Subcutaneous abdominal adipose tissue (tissue), 5 donors: ENCODE data around the gene GLMP.
A peak's percentile ranks its signal among the peaks of the same experiment; 100 is the strongest.

ENCODE experiments used
- H3K27ac ChIP-seq: one replicate; pipeline ENCODE4 v1.7.0; 2013; ENCODE audit warnings: low read depth, mild to moderate bottlenecking, inconsistent platforms, low read length, moderate library complexity
- H3K27me3 ChIP-seq, 5 donors: one replicate each; pipeline ENCODE4 v1.7.0; 2013; ENCODE audit warnings: low read length in 5 of 5, inconsistent platforms in 1 of 5; ENCODE audit not compliant: control insufficient read depth in 5 of 5, insufficient read depth in 4 of 5
- H3K36me3 ChIP-seq, 5 donors: one replicate each; pipeline ENCODE4 v1.7.0; 2013; ENCODE audit warnings: low read length in 5 of 5; ENCODE audit not compliant: control insufficient read depth in 5 of 5, insufficient read depth in 5 of 5
- H3K4me1 ChIP-seq, 5 donors: one replicate each; pipeline ENCODE4 v1.7.0; 2013; ENCODE audit warnings: low read length in 5 of 5, mild to moderate bottlenecking in 3 of 5, moderate library complexity in 1 of 5; ENCODE audit not compliant: control insufficient read depth in 5 of 5, insufficient read depth in 5 of 5
- H3K4me3 ChIP-seq, 5 donors: one replicate each; pipeline ENCODE4 v1.7.0; 2013; ENCODE audit warnings: low read length in 5 of 5, low read depth in 1 of 5
- H3K9ac ChIP-seq, 5 donors: one replicate each; pipeline ENCODE4 v1.7.0; 2013; ENCODE audit warnings: low read length in 5 of 5, mild to moderate bottlenecking in 4 of 5, moderate library complexity in 3 of 5
- H3K9me3 ChIP-seq, 5 donors: one replicate each; pipeline ENCODE4 v1.7.0; 2013; ENCODE audit warnings: low read length in 5 of 5; ENCODE audit not compliant: control insufficient read depth in 5 of 5
- donor health status: healthy.
- donor health status: healthy.
- donor health status: healthy.
- donor health status: healthy.
- donor health status: healthy.

The GLMP gene

DNA sequence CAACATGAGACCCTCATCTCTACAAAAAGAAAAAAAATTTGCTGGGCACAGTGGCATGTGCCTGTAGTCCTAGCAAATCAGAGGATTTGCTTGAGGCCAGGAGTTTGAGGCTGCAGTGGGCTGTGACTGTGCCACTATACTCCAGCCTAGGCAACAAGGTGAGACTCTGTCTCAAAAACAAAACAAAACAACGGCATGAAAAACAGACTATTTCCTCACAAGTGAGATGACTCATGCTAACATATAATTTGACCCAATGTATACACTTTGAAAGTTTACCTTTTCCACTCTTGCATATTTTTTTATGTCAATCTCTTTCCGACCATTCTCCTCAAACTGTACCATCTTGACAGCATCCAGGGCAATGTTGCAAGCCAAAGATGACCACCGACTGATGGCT is 25.1 kb upstream of the GLMP start:
- Histone ChIP-seq H3K4me3 (no peak overlapping the region), H3K27me3 (no peaks in the 10 kb centered on the region), H3K27ac (no peak overlapping the region), H3K36me3 (peaks cover 32 to 88% (median 80%) of the 10 kb centered on the region in 5 donors), H3K9me3 (no peaks in the 10 kb centered on the region), H3K9ac (no peak overlapping the region), H3K4me1 (no peaks in the 10 kb centered on the region)

- H3K9ac ChIP-seq, result no peak overlapping the region
- no peaks in the 10 kb centered on the region for H3K4me1 ChIP-seq
- H3K36me3 ChIP-seq, result peaks cover 34 to 90% (median 78%) of the 10 kb centered on the region in 5 donors
- H3K27ac ChIP-seq, result no peak overlapping the region
- H3K27me3 ChIP-seq, result no peaks in the 10 kb centered on the region
- no peaks in the 10 kb centered on the region for H3K9me3 ChIP-seq
- no peak overlapping the region for H3K4me3 ChIP-seq
Observed at GRCh38 chr1:156319664-156320063, 24.2 kb upstream of the GLMP start.

DNA sequence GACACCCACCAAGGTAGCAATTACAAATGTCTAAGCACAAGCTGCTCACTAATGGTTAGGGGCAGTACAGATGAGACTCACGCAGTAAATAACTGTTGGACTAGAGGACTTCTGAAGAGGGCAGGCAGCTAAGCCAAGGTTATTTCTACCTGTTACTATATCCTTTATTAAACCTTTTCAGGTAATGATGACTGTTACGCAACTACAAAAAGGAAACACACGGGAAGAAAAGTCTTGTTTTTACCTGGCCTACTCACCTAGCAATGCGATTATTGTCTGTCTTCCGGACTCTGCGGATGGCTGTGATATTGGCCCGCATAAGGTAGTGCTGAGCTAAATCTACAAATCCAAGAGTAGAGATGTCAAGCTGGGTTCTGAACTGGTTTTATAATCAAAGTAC is 21.4 kb upstream of the GLMP start:
- no peak overlapping the region for H3K9ac ChIP-seq
- no peaks in the 10 kb centered on the region for H3K9me3 ChIP-seq
- no peaks in the 10 kb centered on the region for H3K27me3 ChIP-seq
- H3K36me3 ChIP-seq, result peaks cover 41 to 93% (median 78%) of the 10 kb centered on the region in 5 donors
- no peak overlapping the region for H3K27ac ChIP-seq
- H3K4me3 ChIP-seq, result no peak overlapping the region
- no peaks in the 10 kb centered on the region for H3K4me1 ChIP-seq

DNA sequence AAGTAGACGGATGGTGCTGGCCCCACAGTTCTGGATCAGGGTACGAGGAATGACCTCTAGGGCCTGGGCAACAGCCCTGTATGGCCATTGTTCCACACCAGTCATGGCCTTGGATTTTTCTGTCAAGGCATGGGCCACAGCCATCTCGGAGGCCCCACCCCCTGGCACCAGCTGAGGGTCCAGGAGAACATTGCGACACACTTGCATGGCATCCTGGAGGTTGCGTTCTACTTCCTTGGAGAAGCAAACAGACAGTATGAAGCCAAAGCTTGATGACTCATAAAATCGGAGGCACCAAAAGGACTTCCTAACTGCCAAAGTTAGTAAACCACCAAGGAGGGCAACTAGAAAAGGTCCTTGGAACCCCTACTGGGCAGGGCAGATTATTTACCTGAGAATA is 15.5 kb upstream of the GLMP start:
- H3K4me3 ChIP-seq, result no peak overlapping the region
- no peaks in the 10 kb centered on the region for H3K9me3 ChIP-seq
- H3K9ac ChIP-seq, result no peak overlapping the region
- H3K36me3 ChIP-seq, result peaks cover 30 to 89% (median 69%) of the 10 kb centered on the region in 5 donors
- H3K27me3 ChIP-seq, result no peaks in the 10 kb centered on the region
- peaks cover 0 to 9% (median 0%) of the 10 kb centered on the region in 5 donors for H3K4me1 ChIP-seq
- no peak overlapping the region for H3K27ac ChIP-seq

DNA sequence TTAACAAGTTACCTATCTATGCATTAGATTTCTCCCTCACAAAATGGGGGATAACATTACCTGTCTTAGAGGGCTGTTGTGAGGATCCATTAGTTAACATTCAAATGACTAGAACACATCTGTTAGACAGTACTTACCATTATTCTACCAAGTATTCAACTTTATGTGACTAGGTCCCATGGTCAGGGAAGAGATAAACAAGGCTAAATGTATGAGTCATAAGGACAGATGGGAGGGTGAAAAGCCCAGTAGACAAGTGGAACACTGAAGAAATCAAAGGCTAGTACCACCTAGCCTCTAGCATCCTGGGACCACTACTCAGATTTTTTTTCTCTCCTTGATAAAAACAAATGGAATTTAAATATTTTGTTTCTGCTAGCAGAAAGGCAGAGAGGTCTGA is 12.6 kb upstream of the GLMP start:
- H3K9ac ChIP-seq, result no peak overlapping the region
- H3K27me3 ChIP-seq, result no peaks in the 10 kb centered on the region
- no peak overlapping the region for H3K4me3 ChIP-seq
- H3K9me3 ChIP-seq, result no peaks in the 10 kb centered on the region
- H3K27ac ChIP-seq, result no peak overlapping the region
- peaks cover 0 to 9% (median 0%) of the 10 kb centered on the region in 5 donors for H3K4me1 ChIP-seq
- peaks cover 19 to 68% (median 50%) of the 10 kb centered on the region in 5 donors for H3K36me3 ChIP-seq

DNA sequence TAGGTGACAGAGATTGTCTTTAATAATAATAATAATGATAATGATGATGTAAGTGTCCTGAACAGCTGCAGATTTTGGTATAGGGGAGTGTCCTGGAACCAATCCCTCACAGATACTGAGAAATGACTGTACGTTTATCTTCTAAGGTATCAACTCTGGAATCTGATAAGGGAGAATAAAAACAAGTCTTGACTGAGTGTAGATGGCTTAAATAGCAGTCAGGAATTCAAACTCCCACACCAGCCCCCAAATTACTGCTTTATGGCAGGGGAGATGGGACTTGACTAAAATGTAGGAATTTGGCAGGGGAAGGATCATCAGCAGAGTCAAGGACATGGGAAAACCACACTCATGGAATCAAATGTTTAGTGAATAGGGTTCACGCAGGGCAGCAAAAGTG is 9.7 kb upstream of the GLMP start:
- Histone ChIP-seq H3K9ac (no peak overlapping the region), H3K36me3 (peaks cover 11 to 41% (median 26%) of the 10 kb centered on the region in 5 donors)

GRCh38 chr1:156303241-156303640 is 7.8 kb upstream of the GLMP start:
- Histone ChIP-seq H3K4me3 (no peak overlapping the region), H3K4me1 (no peaks in the 10 kb centered on the region), H3K9ac (no peak overlapping the region), H3K9me3 (no peaks in the 10 kb centered on the region), H3K27me3 (no peaks in the 10 kb centered on the region), H3K27ac (no peak overlapping the region), H3K36me3 (peaks cover 5 to 21% (median 8%) of the 10 kb centered on the region in 5 donors)

More for the DNA sequence above, 9.7 kb upstream of the GLMP start:
- Histone ChIP-seq H3K27ac (no peak overlapping the region), H3K4me3 (no peak overlapping the region), H3K4me1 (no peaks in the 10 kb centered on the region), H3K27me3 (no peaks in the 10 kb centered on the region), H3K9me3 (no peaks in the 10 kb centered on the region)

DNA sequence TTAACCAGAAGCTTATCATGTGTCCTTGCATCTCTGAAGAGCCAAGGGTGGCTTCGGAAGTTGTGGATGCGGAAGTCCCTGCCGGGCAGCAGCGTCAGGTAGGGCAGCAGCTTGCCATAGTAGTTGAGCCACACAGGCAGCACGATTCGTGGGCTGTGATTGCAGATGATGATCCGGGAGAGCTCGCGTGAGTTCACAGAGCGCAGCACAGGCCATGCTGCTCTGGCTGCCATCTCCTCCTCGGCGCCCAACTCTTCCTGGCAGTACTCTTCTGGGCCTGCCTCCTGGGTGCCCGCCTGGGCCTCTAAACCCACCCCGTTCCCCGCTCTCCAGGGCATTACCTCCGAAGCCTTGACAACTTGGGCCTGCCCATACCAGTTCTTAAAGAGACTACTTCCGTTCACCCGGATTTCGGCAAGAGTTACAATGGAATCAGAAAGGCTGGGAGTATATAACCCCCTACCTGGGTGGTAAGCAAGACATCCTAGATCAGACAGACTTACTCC is 3.4 kb upstream of the GLMP start, which contains the start of gene VHLL:
Gene VHLL (minus strand): TSS at position 456 of the 506 bp plus-strand sequence. CDS start 118 bp downstream, at position 338.
- Histone ChIP-seq H3K4me1 (peaks cover 3 to 23% (median 19%) of the 10 kb centered on the region in 5 donors), H3K36me3 (peaks cover 0 to 3% (median under 1%) of the 10 kb centered on the region in 5 donors), H3K27me3 (no peaks in the 10 kb centered on the region), H3K9ac (no peak within 1 kb of the TSS), H3K27ac (no peak within 1 kb of the TSS), H3K4me3 (no peak within 1 kb of the TSS), H3K9me3 (no peaks in the 10 kb centered on the region)

DNA sequence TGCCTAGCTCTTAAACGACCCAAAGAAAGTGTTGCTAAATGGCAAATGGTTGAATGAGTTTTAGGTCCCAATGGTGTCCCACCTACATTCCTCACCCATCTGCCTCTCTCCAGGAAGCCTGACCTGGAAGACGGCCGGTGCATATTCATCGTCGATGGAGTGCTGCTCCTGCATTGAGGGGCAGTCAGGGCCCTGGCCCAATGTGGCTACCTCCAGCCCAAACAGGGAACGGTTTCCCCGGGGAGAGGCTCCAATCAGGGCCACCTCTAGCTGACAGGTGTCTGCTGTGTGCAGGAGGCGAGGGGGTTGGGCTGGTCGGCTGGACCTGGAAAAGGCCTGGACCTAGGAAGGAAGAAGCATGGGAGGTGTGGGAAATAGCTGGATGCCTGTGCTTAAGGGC is 1.6 kb downstream of the GLMP start:
- H3K27ac ChIP-seq, result no peak overlapping the region
- no peaks in the 10 kb centered on the region for H3K9me3 ChIP-seq
- H3K36me3 ChIP-seq, result peaks cover 3 to 20% (median 13%) of the 10 kb centered on the region in 5 donors
- no peak overlapping the region for H3K9ac ChIP-seq
- peaks cover 6 to 48% (median 29%) of the 10 kb centered on the region in 5 donors for H3K4me1 ChIP-seq
- peak overlapping the region in 1 of 5 donors; percentile 83 for H3K4me3 ChIP-seq
- no peaks in the 10 kb centered on the region for H3K27me3 ChIP-seq

- Histone ChIP-seq H3K4me1 (peaks cover 6 to 48% (median 29%) of the 10 kb centered on the region in 5 donors), H3K27ac (no peak overlapping the region)
Observed at GRCh38 chr1:156293098-156293434, 2.4 kb downstream of the GLMP start.

More at GRCh38 chr1:156293098-156293434, 2.4 kb downstream of the GLMP start:
- H3K36me3 ChIP-seq, result peaks cover 3 to 20% (median 17%) of the 10 kb centered on the region in 5 donors
- H3K4me3 ChIP-seq, result no peak overlapping the region
- no peaks in the 10 kb centered on the region for H3K9me3 ChIP-seq
- H3K27me3 ChIP-seq, result no peaks in the 10 kb centered on the region
- no peak overlapping the region for H3K9ac ChIP-seq
